GM12864 (cell line): ENCODE data around the gene ALDH3B1.

Experiments used
- DNase-seq: peaks from one replicate; pipeline ENCODE4 v3.0.0-alpha.2; 2011; ENCODE audit warnings: low read depth
- H3K4me3 ChIP-seq: 2 replicates; pipeline ENCODE4 v1.5.1; 2011; ENCODE audit warnings: mild to moderate bottlenecking, low read depth, low read length, control low read depth
- CTCF ChIP-seq: IDR thresholded peaks from 2 replicates; pipeline ENCODE4 v1.5.1; 2011; ENCODE audit warnings: low read depth, mild to moderate bottlenecking, moderate library complexity, low read length, control low read depth, inconsistent platforms; ENCODE audit errors: missing control alignments

The ALDH3B1 gene

GRCh38 chr11:68050371-68050841 is 40.3 kb downstream of the ALDH3B1 start:
- no peak for DNase-seq
- no peak overlapping the region for H3K4me3 ChIP-seq
- TF ChIP-seq CTCF, result no peak

GRCh38 chr11:68051191-68052136 is 41.3 kb downstream of the ALDH3B1 start:
- no peak for TF ChIP-seq CTCF
- no peak overlapping the region for H3K4me3 ChIP-seq
- DNase-seq, result no peak

GRCh38 chr11:68052137-68052873 is 42.2 kb downstream of the ALDH3B1 start:
- TF ChIP-seq CTCF, result no peak
- H3K4me3 ChIP-seq, result no peak overlapping the region
- no peak for DNase-seq

- no peak overlapping the region for H3K4me3 ChIP-seq
- no peak for TF ChIP-seq CTCF
- no peak for DNase-seq
These were observed 43.0 kb downstream of the ALDH3B1 start for GRCh38 chr11:68053117-68053516.

GRCh38 chr11:68053981-68054812 is 44.1 kb downstream of the ALDH3B1 start:
- no peak overlapping the region for H3K4me3 ChIP-seq
- TF ChIP-seq CTCF, result no peak
- no peak for DNase-seq
